Measurements from ENCODE around the gene CSRNP2. TPM values are rescaled to one million over a fixed set of nuclear protein-coding genes. Genes with fewer than 3 reads are reported as not detected.

Gene CSRNP2
- total and polyA plus RNA-seq, 2 of the 13 experiments (the other 11 are each of a cell fraction or from before 2014, with no cell fraction given) = 4.8 to 7.3 TPM

DNA sequence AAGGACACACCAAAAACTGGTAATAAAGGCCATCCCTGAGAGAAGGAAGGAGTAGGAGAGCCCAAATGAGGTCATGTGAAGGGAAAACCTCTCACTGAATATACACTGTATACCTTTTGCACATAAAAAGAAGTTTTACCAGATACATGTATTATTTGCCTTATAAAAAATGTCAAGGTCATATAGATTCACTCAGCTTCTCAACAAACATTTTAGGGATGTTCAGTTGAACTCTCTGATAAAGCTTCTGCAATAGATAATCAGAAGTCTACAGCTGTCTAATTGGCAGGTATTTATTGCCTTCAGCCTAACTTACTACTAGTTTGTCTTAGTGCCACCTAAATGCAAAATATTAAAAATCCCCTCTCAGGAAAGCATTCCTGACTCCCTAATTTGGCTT lies 65.9 kb downstream of the CSRNP2 start:
- no peaks in the 10 kb centered on the region for H3K9me3 ChIP-seq (ENCODE audit: low read length)
- H3K4me2 ChIP-seq (ENCODE audit: low read depth, low read length) = no peak overlapping the region
- no peaks in the 10 kb centered on the region for H3K27me3 ChIP-seq (ENCODE audit: control insufficient read depth in 1 of 2, insufficient read depth in 2 of 2, low read length in 2 of 2)
- no peak overlapping the region for H3K9ac ChIP-seq (ENCODE audit: insufficient read depth, low read depth, low read length)
- DNase-seq (ENCODE audit: low spot score) (no peak), FAIRE-seq (no peak), ATAC-seq (no peak)
- ChIA-PET POLR2A (interaction anchor here (1.5 kb wide), 1 partner anchor 9 kb away, joined by 5 read pairs; the partner anchor contains the start of gene SLC11A2), CTCF (ENCODE audit: low intra/inter-chr PET ratio, low total read pairs) (no interaction called here)
- in situ Hi-C loops (cut with HindIII; ENCODE audit: extremely low pct_ligation_motif_present, low pct_unique_long_range_greater_than_20kb) (no loop called here), intact Hi-C loops (cut with micrococcal nuclease; ENCODE audit: unreplicated experiment) (no loop called here)
- H3K27ac ChIP-seq (ENCODE audit: extremely low read length, insufficient read depth, low read length) = peak overlapping the region; percentile 18
- H3K79me2 ChIP-seq (ENCODE audit: insufficient read depth, low read length) = peaks cover 83% of the 10 kb centered on the region
- no peak overlapping the region for H2AFZ ChIP-seq (ENCODE audit: low read length)
- H4K20me1 ChIP-seq (ENCODE audit: insufficient read depth, low read length) = no peaks in the 10 kb centered on the region
- H3K4me3 ChIP-seq (replicated peaks in 1 of 3; ENCODE audit: insufficient read depth in 1 of 3, low read depth in 2 of 3, low read length in 3 of 3) = no peak overlapping the region
- 0 out of 5 replicates have a peak, but pooled peaks cover 0 to 7% of the 10 kb centered on the region in 2 experiments for H3K36me3 ChIP-seq (replicated peaks in 1 of 2; ENCODE audit: control insufficient read depth in 1 of 2, insufficient read depth in 2 of 2, low read length in 2 of 2)
- no TSS peak for BruUV-seq (replicated peaks)
- peaks cover 53% of the 10 kb centered on the region for H3K4me1 ChIP-seq (ENCODE audit: insufficient read depth, low read length)
- no peak for TF ChIP-seq KLF15 (CRISPR knock-in tag; IDR thresholded peaks at IDR 0.05; ENCODE audit: borderline replicate concordance)
- no peak for TF ChIP-seq CHCHD3 (CRISPR knock-in tag; IDR thresholded peaks at IDR 0.05)
- no peak for TF ChIP-seq SCMH1 (CRISPR knock-in tag; IDR thresholded peaks at IDR 0.05; ENCODE audit: borderline replicate concordance)
- TF ChIP-seq, protein P1, sequence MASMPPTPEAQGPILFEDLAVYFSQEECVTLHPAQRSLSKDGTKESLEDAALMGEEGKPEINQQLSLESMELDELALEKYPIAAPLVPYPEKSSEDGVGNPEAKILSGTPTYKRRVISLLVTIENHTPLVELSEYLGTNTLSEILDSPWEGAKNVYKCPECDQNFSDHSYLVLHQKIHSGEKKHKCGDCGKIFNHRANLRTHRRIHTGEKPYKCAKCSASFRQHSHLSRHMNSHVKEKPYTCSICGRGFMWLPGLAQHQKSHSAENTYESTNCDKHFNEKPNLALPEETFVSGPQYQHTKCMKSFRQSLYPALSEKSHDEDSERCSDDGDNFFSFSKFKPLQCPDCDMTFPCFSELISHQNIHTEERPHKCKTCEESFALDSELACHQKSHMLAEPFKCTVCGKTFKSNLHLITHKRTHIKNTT (CRISPR knock-in tag; IDR thresholded peaks at IDR 0.05) = no peak
- no peak for TF ChIP-seq GFI1 (CRISPR knock-in tag; IDR thresholded peaks at IDR 0.05; ENCODE audit: borderline replicate concordance)
- no peak for TF ChIP-seq MEIS1 (CRISPR knock-in tag; IDR thresholded peaks at IDR 0.05; ENCODE audit: borderline replicate concordance)
- TF ChIP-seq, protein P2, sequence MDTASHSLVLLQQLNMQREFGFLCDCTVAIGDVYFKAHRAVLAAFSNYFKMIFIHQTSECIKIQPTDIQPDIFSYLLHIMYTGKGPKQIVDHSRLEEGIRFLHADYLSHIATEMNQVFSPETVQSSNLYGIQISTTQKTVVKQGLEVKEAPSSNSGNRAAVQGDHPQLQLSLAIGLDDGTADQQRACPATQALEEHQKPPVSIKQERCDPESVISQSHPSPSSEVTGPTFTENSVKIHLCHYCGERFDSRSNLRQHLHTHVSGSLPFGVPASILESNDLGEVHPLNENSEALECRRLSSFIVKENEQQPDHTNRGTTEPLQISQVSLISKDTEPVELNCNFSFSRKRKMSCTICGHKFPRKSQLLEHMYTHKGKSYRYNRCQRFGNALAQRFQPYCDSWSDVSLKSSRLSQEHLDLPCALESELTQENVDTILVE (CRISPR knock-in tag; IDR thresholded peaks at IDR 0.05) = no peak
- TF ChIP-seq ZNF234 (CRISPR knock-in tag; conservative IDR thresholded peaks at IDR 0.05) = no peak
- TF ChIP-seq, protein P3, sequence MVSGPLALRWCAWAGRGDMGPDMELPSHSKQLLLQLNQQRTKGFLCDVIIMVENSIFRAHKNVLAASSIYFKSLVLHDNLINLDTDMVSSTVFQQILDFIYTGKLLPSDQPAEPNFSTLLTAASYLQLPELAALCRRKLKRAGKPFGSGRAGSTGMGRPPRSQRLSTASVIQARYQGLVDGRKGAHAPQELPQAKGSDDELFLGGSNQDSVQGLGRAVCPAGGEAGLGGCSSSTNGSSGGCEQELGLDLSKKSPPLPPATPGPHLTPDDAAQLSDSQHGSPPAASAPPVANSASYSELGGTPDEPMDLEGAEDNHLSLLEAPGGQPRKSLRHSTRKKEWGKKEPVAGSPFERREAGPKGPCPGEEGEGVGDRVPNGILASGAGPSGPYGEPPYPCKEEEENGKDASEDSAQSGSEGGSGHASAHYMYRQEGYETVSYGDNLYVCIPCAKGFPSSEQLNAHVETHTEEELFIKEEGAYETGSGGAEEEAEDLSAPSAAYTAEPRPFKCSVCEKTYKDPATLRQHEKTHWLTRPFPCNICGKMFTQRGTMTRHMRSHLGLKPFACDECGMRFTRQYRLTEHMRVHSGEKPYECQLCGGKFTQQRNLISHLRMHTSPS (CRISPR knock-in tag; IDR thresholded peaks at IDR 0.05; ENCODE audit: low read depth) = no peak
- no peak for TF ChIP-seq GATA4 (IDR thresholded peaks at IDR 0.05; ENCODE audit: borderline replicate concordance, low read depth)
- no peak for TF ChIP-seq NFRKB (IDR thresholded peaks at IDR 0.05)
- TF ChIP-seq, protein P4, sequence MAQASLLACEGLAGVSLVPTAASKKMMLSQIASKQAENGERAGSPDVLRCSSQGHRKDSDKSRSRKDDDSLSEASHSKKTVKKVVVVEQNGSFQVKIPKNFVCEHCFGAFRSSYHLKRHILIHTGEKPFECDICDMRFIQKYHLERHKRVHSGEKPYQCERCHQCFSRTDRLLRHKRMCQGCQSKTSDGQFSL (CRISPR knock-in tag; IDR thresholded peaks at IDR 0.05) = no peak
- no peak for TF ChIP-seq PAWR (CRISPR knock-in tag; IDR thresholded peaks at IDR 0.05; ENCODE audit: borderline replicate concordance)
- TF ChIP-seq, protein P5, sequence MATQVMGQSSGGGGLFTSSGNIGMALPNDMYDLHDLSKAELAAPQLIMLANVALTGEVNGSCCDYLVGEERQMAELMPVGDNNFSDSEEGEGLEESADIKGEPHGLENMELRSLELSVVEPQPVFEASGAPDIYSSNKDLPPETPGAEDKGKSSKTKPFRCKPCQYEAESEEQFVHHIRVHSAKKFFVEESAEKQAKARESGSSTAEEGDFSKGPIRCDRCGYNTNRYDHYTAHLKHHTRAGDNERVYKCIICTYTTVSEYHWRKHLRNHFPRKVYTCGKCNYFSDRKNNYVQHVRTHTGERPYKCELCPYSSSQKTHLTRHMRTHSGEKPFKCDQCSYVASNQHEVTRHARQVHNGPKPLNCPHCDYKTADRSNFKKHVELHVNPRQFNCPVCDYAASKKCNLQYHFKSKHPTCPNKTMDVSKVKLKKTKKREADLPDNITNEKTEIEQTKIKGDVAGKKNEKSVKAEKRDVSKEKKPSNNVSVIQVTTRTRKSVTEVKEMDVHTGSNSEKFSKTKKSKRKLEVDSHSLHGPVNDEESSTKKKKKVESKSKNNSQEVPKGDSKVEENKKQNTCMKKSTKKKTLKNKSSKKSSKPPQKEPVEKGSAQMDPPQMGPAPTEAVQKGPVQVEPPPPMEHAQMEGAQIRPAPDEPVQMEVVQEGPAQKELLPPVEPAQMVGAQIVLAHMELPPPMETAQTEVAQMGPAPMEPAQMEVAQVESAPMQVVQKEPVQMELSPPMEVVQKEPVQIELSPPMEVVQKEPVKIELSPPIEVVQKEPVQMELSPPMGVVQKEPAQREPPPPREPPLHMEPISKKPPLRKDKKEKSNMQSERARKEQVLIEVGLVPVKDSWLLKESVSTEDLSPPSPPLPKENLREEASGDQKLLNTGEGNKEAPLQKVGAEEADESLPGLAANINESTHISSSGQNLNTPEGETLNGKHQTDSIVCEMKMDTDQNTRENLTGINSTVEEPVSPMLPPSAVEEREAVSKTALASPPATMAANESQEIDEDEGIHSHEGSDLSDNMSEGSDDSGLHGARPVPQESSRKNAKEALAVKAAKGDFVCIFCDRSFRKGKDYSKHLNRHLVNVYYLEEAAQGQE (IDR thresholded peaks at IDR 0.05; ENCODE audit: borderline replicate concordance in 1 of 2, low read depth in 1 of 2, low read length in 2 of 2) = no peak
- TF ChIP-seq ATF7 (IDR thresholded peaks at IDR 0.05) = no peak
- TF ChIP-seq ATF7 (CRISPR knock-in tag; IDR thresholded peaks at IDR 0.05) = no peak

Measured in HepG2 (cell line).